ENCODE measurements around the gene NECAB2.

NECAB2 gene

DNA sequence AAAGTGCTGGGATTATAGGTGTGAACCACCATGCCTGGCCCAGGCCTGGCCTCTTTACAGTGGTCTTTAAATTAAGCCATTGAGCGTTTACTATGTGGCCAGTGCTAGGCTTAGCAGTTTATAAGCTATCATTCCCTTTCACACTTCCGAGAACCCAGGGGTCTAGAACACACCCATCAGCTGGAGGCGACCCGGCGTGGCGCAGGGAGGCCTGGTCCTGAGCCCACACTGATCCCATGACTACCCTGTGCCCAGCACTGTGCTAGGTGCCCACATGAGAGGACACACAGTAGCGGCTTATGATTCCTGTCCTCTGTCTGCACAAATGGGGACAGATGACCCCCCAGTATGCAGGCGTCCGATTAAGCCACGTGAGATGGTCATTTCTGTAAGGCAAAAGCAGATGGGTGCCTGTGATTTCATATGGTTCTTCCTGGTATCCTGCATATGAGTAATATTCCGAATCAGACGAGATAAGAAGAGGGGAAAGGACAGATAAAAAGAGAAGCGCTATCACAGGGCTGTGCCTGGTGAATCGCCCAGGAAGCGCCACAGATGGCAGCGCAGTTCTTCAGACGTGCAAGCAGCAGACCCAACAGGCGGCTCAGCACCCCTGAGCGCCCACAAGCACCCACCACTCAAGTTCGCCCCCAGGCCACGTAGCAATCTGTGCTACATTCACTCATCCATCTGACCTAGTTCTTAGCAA is 9.8 kb upstream of the NECAB2 start:
- Histone ChIP-seq H3K4me1 (peaks cover 7% of the 10 kb centered on the region), H3K4me3 (ENCODE audit: low read depth, low read length) (no peak overlapping the region), H3K36me3 (ENCODE audit: control insufficient read depth, insufficient read depth, low read length) (no peaks in the 10 kb centered on the region)

GRCh38 chr16:83958846-83959565 is 9.0 kb upstream of the NECAB2 start:
- H3K4me1 ChIP-seq: peaks cover 3% of the 10 kb centered on the region
- H3K27ac ChIP-seq: no peak overlapping the region
- no peak overlapping the region for H3K9ac ChIP-seq
- no peaks in the 10 kb centered on the region for H3K79me2 ChIP-seq
- no peak overlapping the region for H2AFZ ChIP-seq
- no peaks in the 10 kb centered on the region for H3K36me3 ChIP-seq (ENCODE audit: control insufficient read depth, insufficient read depth, low read length)
- no peak for TF ChIP-seq CTCF (IDR thresholded peaks at IDR 0.05)
- H3K9me3 ChIP-seq (ENCODE audit: control insufficient read depth, low read length): no peaks in the 10 kb centered on the region
- H3K27me3 ChIP-seq (ENCODE audit: control insufficient read depth, insufficient read depth, low read length): no peaks in the 10 kb centered on the region
- H3K4me2 ChIP-seq (ENCODE audit: low read length): no peak overlapping the region
- H3K4me3 ChIP-seq (ENCODE audit: low read depth, low read length): no peak overlapping the region

More for the DNA sequence above, 9.8 kb upstream of the NECAB2 start:
- no peak for TF ChIP-seq CTCF (IDR thresholded peaks at IDR 0.05)
- Histone ChIP-seq H2AFZ (no peak overlapping the region), H3K27me3 (ENCODE audit: control insufficient read depth, insufficient read depth, low read length) (no peaks in the 10 kb centered on the region), H3K79me2 (no peaks in the 10 kb centered on the region), H3K9me3 (ENCODE audit: control insufficient read depth, low read length) (no peaks in the 10 kb centered on the region), H3K27ac (no peak overlapping the region), H3K4me2 (ENCODE audit: low read length) (no peak overlapping the region), H3K9ac (no peak overlapping the region)

DNA sequence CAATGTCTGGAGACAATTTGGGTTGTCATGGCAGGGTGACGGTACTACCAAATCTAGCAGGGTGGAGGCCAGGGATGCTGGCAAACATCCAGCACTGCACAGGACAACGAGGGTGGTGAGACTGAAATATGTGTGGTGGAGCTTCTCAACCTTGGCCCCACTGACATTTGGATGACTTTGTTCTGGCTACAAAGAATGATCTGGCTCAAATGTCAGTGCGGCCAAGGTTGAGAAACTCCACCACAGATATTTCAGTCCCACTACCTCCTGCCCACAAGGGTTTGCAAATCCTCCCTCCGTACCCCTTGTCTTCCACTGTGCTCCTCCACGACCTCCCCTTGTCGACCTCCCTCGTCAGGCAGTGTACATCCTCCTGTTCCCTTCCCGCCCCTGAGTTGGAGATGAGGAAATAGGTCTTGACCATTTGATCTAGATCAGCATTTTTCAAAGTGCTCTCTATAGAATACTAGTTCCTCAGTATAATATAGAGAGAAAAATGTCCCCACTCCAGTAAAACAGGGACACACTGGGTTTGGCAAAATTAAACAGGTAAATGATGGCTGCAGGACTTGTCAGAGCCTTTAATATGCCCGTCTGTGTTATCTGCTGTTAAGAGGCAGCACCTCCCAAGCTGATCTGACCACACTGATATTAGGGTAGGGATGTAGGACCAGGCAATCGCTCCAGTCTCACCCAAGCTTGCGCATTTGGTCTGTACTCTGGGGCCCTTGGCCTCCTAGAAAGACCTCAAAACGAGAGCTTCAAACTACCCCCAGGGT is 8.2 kb upstream of the NECAB2 start:
- H3K27me3 ChIP-seq (ENCODE audit: control insufficient read depth, insufficient read depth, low read length): no peaks in the 10 kb centered on the region
- H3K9me3 ChIP-seq (ENCODE audit: control insufficient read depth, low read length): no peaks in the 10 kb centered on the region
- H3K9ac ChIP-seq: no peak overlapping the region
- no peaks in the 10 kb centered on the region for H3K4me1 ChIP-seq
- no peaks in the 10 kb centered on the region for H3K36me3 ChIP-seq (ENCODE audit: control insufficient read depth, insufficient read depth, low read length)
- no peak overlapping the region for H3K4me2 ChIP-seq (ENCODE audit: low read length)
- no peak overlapping the region for H2AFZ ChIP-seq
- TF ChIP-seq CTCF (IDR thresholded peaks at IDR 0.05): no peak
- no peak overlapping the region for H3K27ac ChIP-seq
- no peaks in the 10 kb centered on the region for H3K79me2 ChIP-seq
- no peak overlapping the region for H3K4me3 ChIP-seq (ENCODE audit: low read depth, low read length)

DNA sequence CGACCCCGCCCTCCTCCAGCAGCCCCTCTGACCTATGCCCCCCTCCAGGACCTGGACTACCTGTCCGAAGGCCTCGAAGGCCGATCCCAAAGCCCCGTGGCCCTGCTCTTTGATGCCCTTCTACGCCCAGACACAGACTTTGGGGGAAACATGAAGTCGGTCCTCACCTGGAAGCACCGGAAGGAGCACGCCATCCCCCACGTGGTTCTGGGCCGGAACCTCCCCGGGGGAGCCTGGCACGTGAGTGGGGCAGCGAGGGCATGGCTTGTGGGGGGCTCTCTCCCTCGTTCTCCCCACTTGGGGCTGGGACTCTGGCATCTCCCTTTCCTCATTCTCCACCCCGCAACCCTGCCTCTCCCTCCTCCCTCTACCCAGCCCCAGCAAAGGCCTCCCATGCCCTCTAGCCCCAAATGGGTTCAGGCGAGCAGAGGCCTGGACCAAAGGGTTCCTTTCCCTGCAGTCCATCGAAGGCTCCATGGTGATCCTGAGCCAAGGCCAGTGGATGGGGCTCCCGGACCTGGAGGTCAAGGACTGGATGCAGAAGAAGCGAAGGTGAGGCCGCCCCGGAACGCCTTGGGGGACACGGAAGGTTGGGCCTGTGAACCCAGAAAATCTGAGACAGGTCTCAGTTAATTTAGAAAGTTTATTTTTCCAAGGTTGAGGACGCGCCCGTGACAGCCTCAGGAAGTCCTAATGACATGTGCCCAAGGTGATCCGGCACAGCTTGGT is 7.4 kb upstream of the NECAB2 start:
- Histone ChIP-seq H3K4me2 (ENCODE audit: low read length) (no peak overlapping the region), H3K4me1 (no peaks in the 10 kb centered on the region), H3K9me3 (ENCODE audit: control insufficient read depth, low read length) (no peaks in the 10 kb centered on the region), H3K79me2 (no peaks in the 10 kb centered on the region), H3K36me3 (ENCODE audit: control insufficient read depth, insufficient read depth, low read length) (no peaks in the 10 kb centered on the region), H2AFZ (no peak overlapping the region), H3K9ac (no peak overlapping the region), H3K4me3 (ENCODE audit: low read depth, low read length) (no peak overlapping the region), H3K27ac (no peak overlapping the region), H3K27me3 (ENCODE audit: control insufficient read depth, insufficient read depth, low read length) (no peaks in the 10 kb centered on the region)
- no peak for TF ChIP-seq CTCF (IDR thresholded peaks at IDR 0.05)

Measured in parathyroid adenoma (tissue), 2 donors.